Activated T-helper 1 cell treated with anti-CD3 and anti-CD28 coated beads, Interleukin-2, amount 50 U/mL, for 16 hours (primary cell): Measurements from ENCODE around the gene GRB2.
"Not testable (repeated sequence)": the region's sequence is repeated elsewhere in the genome, so short reads cannot be mapped to it uniquely, and the experiment has no call there.

Experiments used
- DNase-seq, 2 donors: peaks; one replicate each; pipeline ENCODE4 v3.0.0-alpha.2; 2020; ENCODE audit warnings: low read depth in 1 of 2, low spot score in 1 of 2

The GRB2 gene

DNA sequence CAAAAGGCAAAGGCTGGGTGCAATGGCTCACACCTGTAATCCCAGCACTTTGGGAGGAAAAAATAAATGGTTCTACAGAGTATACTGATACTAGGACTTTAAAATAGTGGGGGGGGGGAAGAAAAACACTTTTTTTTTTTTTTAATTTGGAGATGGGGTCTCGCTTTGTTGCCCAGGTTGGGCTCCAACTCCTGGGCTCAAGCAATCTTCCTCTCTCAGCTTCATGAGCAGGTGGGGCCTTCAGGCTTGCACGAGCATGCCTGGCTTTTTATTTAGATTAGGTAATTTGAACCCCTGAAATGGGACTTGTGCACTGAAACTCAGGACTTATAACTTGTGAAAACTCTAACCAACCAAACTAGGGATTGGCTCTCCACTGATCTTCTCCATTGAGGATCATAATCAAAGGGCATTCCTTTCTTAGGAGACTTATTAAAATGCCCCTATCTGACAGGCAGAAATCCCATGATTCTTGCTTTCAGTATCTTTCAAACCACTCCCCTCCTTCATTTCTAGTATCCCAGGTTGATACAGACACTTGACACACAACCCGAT, 16.9 kb downstream of the GRB2 start:
- no peak for DNase-seq

DNA sequence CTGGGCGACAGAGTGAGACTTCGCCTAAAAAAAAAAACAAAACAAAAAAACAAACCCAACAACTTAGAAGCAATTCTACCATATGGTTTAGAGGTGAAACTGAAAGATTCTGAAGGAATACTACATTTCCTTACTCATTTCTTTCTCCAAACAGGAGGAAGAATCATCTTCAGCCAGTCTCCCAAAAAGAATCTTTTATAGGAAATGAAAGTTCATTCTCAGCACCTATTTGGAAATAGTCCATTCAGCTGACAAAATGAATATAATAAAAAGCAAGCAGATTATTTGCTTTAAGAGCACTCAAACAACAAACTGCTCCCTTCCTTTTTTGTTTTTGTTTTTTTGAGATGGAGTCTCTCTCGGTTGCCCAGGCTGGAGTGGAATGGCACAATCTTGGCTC, 17.7 kb downstream of the GRB2 start:
- DNase-seq: no peak

DNA sequence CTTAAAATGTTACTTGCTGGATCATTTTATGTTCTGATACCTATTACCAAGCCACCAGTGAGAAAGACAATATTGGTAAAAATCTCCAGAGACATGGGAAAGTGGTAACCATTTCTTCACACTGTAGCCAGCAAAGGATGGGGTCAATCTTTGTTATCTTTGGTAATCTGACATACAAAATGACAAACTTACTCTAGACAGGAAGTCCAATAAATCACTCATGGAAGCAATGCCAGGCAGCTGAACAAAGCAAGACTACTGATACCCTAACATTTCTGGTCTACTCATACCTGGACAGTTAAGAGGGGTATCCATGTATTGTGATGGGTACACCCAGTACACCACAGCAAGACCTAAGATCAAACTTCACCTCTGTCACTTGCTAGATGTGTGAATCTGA, 19.0 kb downstream of the GRB2 start:
- DNase-seq: no peak

DNA sequence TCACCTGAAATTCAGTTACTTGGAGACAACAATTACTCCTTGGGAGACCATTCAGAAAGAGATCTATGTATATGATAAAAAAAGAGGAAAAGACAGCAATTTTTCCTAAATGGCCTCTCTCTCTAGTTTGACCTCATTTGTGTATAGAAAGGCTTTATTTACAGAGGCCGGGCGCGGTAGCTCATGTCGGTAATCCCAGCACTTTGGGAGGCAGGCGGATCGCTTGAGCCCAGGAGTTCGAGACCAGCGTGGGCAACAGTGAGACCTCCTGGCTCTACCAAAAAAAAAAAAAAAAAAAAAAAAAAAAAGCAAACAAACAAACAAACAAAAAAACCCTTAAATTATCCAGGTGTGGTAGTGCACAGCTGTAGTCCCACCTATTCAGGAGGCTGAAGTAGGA, 20.7 kb downstream of the GRB2 start:
- DNase-seq: no peak

DNA sequence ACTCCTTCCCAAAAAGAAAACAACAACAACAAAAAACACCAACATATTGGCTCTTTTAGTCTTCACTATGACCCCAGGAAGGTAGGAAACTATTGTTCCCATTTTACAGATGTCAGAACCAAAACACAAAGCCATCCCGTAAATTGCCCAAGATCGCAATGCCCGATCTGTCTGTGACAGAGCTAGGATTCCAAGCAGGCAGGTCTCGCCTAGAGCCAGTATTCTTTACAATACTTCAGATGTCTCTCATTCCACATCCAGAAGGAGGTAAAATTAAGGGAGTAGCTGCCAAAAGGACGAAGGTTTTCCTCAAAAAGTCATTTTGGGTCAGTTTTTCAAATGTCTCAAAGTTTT, 21.7 kb downstream of the GRB2 start:
- DNase-seq: no peak

DNA sequence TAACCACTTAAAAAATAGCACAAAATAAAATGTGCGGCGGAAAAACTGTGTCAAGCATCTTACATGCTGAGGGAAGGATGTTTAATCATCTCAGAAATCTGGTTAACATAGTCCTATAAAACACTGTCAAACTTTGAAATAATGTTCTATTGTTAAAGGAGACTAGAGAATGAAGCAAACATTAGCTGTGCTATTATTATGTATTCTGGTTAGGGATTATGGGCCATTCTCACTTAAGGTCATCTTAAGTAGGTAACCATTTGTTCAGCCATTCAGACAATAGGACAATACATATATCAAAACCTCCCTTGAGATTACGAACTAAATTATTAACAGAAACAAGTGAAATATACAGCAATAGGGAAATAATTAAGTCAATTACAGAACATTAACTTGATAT, 24.7 kb downstream of the GRB2 start:
- DNase-seq: no peak

DNA sequence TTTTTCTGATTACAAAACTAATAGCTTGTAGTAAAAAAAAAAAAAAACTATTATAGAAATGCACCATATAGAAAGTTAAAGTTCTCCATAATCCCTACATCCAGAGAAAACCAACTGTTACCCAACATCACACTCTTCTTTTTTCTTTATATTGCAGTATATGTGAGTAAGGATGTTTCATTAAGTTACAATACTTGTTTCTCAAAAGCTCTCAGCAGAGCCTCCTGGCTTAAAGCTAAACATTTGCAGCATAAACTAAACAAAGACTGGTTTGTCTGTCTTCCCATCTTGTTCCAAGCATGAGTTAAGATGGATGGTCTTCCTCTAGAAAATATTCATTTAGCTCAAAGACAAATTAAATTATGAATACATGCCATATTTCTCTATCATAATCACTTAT, 25.2 kb downstream of the GRB2 start:
- DNase-seq: no peak

DNA sequence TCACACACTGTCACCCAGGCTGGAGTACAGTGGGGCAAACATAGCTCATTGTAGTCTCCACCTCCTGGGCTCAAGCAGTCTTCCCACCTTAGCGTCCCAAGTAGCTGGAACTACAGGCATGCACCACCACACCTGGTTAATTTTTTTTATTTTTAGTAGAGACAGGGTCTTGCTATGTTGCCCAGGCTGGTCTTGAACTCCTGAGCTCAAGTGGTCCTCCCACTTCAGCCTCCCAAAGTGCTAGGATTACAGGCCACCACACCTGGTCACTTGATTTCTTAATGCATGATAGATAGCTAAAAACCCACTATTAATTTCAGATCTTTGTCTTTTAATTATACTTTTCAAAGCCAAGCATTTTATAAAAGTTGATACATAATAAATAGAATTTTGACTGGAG, 26.1 kb downstream of the GRB2 start:
- not testable (repeated sequence) for DNase-seq

DNA sequence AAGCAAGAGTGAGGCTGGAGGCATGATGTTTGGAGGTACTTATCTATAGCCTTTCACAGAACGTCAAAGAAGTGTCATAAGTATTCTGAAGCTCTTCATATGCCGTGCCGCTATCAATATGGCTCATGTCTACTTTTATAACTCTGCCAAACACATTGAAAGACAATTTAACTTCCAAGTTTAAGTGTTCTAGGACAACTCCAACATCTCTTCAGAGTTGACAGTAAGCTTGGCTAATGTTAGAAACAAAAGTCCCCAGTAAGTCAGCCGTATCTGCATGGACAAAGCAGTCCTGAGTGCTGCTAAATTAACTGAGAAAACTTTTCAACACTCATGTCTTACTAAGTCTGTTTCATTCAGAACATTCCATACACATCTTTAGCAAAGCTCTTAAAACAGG, 32.2 kb downstream of the GRB2 start:
- no peak for DNase-seq

DNA sequence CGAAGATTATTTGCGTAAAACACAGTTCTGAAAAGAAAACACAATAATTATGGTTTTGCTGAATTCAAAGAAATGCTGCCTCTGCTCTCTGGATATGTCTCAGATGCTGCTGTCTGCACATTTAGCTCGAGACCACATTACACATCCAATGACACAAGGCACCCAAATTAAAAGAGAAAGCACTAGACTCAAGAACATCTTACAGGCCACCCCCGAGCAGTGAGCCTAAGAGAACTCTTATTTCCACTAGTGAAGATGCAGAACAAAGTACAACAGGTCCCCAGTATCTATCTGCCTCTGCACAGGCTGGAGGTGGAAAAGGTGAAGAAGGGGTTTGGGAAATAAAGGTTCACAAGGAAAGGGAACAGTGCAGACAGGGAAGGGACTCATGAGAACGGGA, 33.5 kb downstream of the GRB2 start:
- DNase-seq: no peak

DNA sequence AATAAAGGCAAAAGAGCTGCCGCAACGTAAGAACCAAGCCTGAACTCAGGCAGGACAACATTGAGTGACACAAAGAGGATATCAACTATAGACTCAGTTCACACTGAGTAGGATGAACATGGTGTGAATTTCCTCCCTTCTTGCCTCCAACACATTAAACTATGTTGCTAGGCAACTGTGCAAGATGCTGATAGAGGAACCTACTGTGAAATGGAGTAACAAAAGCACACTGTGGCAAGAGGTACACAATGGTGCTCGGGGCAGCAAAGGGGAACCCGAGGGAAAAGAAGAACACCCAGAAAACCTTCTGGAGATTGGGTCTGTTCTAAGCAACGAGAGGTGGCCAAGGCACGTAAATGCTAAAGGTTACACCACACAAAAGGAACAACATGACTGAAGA, 34.1 kb downstream of the GRB2 start:
- DNase-seq: no peak

DNA sequence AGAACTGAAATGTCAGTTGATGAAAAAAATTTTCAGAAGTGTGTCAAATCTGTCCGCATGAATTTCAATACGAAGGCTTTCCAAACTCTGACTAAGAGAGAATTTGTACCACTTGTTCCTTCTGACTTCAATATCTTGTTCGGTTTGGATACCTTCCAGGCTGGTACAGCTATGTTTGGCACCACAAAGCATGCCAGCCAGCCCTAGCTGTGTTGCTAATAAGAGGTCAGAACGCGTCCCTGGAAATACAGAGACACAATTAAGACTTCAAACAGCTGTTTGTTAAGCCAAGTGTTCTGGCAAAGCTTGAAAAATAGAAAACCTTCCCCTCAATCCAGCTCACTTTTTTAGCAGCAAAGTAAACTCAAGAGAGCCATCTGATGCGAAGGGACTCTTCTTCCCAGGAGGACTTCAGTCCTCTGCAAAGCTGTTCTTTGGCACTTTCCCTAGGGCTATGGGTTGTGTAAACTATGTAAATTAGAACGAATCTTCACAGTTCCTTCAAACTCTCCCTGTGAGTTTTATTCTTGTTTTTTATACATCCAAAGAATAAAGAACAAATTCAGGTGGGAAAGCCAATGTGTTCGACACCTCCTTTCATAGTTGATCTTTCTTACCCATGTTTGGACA, 35.1 kb downstream of the GRB2 start:
- no peak for DNase-seq

DNA sequence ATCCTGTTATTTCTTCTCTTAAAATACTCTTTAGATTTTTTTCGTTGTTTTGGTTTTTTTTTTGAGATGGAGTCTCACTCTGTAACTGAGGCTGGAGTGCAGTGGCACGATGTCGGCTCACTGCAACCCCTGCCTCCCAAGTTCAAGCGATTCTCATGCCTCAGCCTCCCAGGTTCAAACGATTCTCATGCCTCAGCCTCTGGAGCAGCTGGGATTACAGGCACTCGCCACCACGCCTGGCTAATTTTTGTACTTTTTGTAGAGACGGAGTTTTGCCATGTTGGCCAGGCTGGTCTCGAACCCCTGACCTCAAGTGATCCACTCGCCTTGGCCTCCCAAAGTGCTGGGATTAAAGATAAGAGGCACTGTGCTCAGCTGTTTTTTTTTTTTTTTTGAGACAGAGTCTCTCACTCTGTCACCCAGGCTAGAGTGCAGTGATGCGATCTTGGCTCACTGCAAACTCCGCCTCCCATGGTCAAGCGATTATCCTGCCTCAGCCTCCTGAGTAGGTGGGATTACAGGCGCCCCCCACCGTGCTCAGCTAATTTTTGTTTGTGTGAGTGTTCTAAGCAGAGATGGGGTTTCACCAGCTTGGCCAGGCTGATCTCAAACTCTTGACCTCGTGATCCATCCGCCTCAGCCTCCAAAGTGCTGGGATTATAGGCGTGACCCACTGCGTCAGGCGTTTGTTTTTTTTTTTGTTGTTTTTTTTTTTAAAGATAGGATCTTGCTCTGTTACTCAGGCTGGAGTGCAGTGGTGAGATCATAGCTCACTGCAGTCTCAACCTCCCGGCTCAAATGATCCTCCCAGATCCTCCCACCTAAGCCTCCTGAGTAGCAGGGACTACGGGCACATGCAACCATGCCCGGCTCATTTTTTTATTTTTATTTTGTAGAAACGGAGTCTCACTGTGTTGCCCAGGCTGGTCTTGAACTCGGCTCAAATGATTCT, 37.4 kb downstream of the GRB2 start:
- DNase-seq: not testable (repeated sequence)

DNA sequence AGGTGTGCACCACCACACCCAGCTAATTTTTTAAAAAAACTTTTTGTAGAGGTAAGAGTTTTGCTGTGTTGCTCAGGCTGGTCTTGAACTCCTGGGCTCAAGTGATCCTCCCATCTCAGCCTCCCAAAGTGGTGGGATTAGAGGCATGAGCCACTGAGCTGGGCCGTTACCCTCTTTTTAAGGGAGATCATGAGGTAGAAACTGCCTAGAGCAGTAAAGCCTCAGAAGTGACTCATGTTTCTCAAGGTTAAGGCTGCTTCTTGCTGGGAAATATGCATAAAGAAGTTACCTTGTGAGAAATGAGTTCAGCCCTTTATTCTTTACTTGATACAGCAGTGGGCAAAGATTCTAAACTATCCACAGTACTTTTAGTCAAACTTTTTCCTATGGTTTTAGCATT, 38.2 kb downstream of the GRB2 start:
- no peak for DNase-seq

DNA sequence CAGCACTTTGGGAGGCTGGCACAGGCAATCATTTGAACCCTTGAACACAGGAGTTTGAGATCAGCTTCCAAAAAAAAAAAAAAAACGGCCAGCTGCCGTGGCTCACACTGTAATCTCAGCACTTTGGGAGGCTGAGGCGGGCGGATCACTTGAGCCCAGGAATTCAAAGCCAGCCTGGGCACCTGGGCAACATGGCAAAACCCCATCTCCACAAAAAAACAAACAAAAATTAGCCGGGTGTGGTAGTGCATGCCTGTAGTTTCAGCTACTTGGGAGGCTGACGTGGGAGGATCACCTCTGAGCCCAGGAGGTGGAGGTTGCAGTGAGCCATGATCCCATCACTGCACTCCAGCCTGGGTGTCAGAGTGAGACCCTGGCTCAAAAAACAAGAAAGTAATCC, 39.0 kb downstream of the GRB2 start:
- DNase-seq: no peak

DNA sequence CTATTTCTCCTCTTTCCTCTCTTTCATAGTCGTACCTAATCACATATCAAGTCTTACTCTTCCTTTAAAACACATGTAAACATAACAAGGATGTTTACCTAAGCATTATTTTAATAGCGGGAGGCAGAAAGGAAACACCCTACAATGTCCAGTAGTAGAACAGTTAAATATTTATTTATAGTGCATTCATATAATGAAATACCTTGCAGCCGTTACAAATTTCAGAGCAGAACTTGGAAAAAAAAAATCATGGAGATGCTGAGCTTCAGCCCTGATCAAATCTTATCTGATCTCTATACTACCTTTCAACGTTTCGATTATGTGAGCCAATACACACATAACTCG, 39.6 kb downstream of the GRB2 start:
- DNase-seq: no peak

DNA sequence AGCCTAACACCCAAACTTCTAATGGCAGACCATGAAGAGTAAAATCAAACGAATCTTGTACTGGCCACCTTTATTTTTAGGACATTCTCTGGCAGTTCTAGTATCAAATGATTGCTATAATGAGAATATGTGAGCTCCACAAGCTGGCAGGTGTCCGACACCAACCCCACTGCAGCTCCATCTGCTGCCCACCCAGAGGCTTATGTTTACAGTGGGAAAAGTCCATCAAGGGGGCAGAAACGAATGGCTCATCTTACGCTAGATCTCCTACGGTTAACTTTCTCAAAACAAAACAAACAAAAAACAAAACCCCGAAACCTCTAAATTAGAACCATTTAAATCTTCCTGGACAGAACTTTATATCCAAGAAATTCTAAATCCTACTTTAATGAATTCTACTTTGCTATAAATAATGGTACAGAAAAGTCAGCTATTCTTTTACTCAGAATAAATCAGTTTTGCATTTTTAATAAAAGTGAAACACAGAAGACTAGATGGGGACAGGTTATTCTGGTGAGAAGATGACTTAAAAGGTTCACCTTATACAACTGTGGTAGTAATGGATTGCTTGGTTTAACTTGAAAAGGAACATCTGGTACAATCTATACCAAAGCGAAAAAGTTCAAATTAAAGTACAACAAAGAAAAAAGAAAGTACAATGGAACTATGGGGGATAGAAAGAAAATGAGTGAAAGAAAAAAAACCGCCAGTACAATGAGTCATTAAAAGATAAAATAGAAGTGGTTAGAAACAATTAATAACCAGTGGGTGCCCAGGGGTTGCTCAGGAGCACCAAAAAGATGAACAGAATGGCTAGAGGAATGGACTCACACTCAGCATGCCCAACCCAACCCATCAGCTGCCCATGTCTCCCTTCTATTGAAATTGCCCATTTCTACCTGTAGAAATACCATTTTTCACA, 40.2 kb downstream of the GRB2 start:
- no peak for DNase-seq

DNA sequence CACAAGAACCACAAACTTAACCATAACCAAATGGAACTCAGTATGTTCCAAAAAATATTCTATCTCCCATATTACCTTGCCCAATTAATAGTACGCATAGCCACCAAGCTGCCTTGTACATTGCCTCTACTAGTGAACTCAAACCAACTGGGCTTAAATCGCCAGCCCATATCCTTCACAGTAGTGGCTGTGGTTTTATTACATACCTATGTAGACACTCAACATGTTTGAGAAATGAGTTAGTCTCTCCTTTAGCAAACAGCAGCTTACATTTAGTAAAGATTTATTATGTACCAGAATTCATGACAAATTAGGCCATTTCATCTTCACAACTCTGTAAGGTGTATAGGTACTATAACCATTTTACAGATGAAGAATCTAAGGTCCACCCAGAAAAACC, 41.4 kb downstream of the GRB2 start:
- no peak for DNase-seq

DNA sequence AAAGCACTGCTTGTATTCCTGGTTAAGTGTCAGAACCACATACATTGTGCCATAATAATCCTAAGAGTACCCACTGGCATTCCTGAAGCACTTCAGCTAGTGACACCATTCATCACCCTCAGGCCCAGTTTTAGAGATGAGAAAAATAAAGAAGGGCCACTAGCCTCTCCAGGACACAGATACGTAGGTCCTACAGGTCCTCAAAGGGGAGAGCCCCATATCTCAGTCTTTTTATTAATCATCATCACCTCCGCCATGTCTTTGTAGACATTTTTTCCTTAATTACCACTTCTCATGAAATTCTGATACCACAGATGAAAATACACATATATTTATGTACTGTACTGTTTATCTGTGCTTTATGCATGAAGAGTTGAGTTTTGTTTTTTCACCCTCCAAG, 43.5 kb downstream of the GRB2 start:
- no peak for DNase-seq

DNA sequence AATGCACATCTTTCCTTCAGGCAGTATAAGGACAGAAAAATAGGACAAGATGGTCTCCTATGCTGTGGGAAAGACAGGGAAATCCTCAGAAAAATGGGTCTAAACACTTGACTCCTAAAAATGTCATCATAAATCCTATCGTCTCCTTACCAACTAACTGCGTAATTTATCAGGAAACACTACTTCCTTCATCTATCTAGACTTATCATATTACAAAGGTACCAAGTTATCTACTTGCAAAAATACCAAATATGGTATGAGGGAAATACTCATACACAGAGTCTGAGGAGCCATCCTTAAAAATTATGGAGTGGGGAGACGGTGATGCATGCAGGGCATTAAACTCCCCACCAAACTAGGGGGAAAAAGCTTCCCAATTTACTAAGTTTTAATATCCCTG, 44.1 kb downstream of the GRB2 start:
- no peak for DNase-seq

DNA sequence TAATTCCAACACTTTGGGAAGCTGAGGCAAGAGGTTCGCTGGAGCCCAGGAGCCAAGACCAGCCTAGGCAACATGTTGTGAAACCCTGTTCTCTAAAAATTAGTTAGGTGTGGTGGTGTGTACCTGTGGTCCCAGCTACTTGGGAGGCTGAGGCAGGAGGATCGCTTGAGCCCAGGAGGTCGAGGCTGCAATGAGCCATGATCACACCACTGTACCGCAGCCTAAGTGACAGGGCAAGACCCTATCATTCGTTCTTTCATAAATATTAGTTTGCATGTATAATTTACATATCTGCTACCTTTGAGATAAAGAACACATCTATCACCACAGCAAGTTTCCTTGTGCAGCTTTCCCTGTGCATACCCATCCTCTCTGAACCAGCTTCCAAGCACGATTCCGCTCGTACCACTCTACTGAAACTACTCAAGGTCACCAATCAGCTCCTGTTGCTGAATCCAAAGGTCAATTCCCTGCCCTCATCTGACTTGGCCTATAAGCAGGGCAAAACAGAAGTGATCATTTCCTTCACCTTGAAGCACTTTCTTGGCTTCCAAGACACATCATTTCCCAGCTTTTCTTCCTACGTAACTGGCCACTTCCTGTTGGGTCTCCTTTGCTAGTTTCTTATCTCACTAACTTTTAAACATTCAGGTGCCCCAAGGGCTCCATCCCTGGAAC, 49.1 kb downstream of the GRB2 start:
- no peak for DNase-seq
